CD4-positive, CD25-positive, alpha-beta regulatory T cell (primary cell): ENCODE measurements around the gene PPP2R3C. TPM values are rescaled to one million over a fixed set of nuclear protein-coding genes. Genes with fewer than 3 reads are reported as not detected.
A peak's percentile ranks its signal among the peaks of the same experiment; 100 is the strongest.
"Not testable (repeated sequence)": the region's sequence is repeated elsewhere in the genome, so short reads cannot be mapped to it uniquely, and the experiment has no call there.

Source experiments
- ATAC-seq, 2 donors: fragments of 150-1000 bp; cut with Tn5 transposase; one replicate each; pipeline ENCODE4 v1.10.0; 2021; ENCODE audit warnings: low read depth in 2 of 2, moderate number of reproducible peaks in 2 of 2, moderate library complexity in 1 of 2
- DNase-seq, 3 donors: peaks; one replicate each; pipeline versions ENCODE4 v3.0.0 to v3.0.0-alpha.2; 2012 to 2022; ENCODE audit warnings: mixed read lengths in 1 of 3
- H3K27ac ChIP-seq: one replicate; pipeline ENCODE4 v1.7.0; 2013; ENCODE audit warnings: mild to moderate bottlenecking, low read length; ENCODE audit not compliant: insufficient read depth, poor library complexity, severe bottlenecking
- H3K27me3 ChIP-seq: one replicate; pipeline ENCODE4 v1.7.0; 2013; ENCODE audit warnings: low read length; ENCODE audit not compliant: control insufficient read depth, insufficient read depth
- H3K36me3 ChIP-seq: one replicate; pipeline ENCODE4 v1.7.0; 2013; ENCODE audit warnings: mild to moderate bottlenecking, low read length, moderate library complexity; ENCODE audit not compliant: control insufficient read depth, insufficient read depth
- H3K4me1 ChIP-seq: 2 replicates; pipeline ENCODE4 v1.7.0; 2013; ENCODE audit warnings: mild to moderate bottlenecking, low read length; ENCODE audit not compliant: insufficient read depth, control insufficient read depth, poor library complexity, severe bottlenecking
- H3K4me3 ChIP-seq: one replicate; pipeline ENCODE4 v1.7.0; 2013; ENCODE audit warnings: low read depth, mild to moderate bottlenecking, low read length, moderate library complexity
- H3K9me3 ChIP-seq, 2 experiments: 1 replicate in 1 of 2; 2 replicates in 1 of 2; pipeline ENCODE4 v1.7.0; 2013; ENCODE audit warnings: low read length in 2 of 2, mild to moderate bottlenecking in 1 of 2, moderate library complexity in 1 of 2; ENCODE audit not compliant: control insufficient read depth in 2 of 2
- H3K27ac Mint-ChIP-seq, 3 donors: one replicate each; pipeline ENCODE4 v1.8.0; 2020 to 2022; ENCODE audit warnings: mild to moderate bottlenecking in 3 of 3, mixed read lengths in 3 of 3, moderate library complexity in 2 of 3
- H3K27me3 Mint-ChIP-seq: one replicate; pipeline ENCODE4 v1.8.0; 2022; ENCODE audit warnings: mild to moderate bottlenecking, mixed read lengths
- H3K36me3 Mint-ChIP-seq: one replicate; pipeline ENCODE4 v1.8.0; 2020; ENCODE audit warnings: mixed read lengths
- H3K4me1 Mint-ChIP-seq, 4 donors: one replicate each; pipeline ENCODE4 v1.8.0; 2020 to 2022; ENCODE audit warnings: mixed read lengths in 4 of 4, mild to moderate bottlenecking in 1 of 4
- H3K4me3 Mint-ChIP-seq, 4 donors: one replicate each; pipeline ENCODE4 v1.8.0; 2020 to 2022; ENCODE audit warnings: mild to moderate bottlenecking in 4 of 4, mixed read lengths in 4 of 4, moderate library complexity in 3 of 4
- H3K9me3 Mint-ChIP-seq, 7 donors: one replicate each; pipeline ENCODE4 v1.8.0; 2020 to 2022; ENCODE audit warnings: mixed read lengths in 7 of 7, mild to moderate bottlenecking in 3 of 7, moderate library complexity in 2 of 7
- polyA plus RNA-seq, 4 donors: library from polyadenylated mRNA; unstranded; fragments of 300-500 nt; fragmentation: Illumina TruSeq; gene quantifications; one replicate each; pipeline ENCODE4 v1.2.3, GENCODE V29; 2021
- total RNA-seq: library from RNA; stranded (reverse); gene quantifications from one replicate; pipeline ENCODE4 v1.2.3, GENCODE V29; 2022

PPP2R3C gene
- total and polyA plus RNA-seq, 5 donors from 2014 or later: 52.6 to 100 (median 83.7) TPM

GRCh38 chr14:35158491-35158890 is 36.7 kb upstream of the PPP2R3C start:
- no peak overlapping the region for H3K27ac Mint-ChIP-seq
- Histone ChIP-seq H3K4me3 (no peak overlapping the region), H3K27me3 (no peaks in the 10 kb centered on the region), H3K36me3 (peaks cover 21% of the 10 kb centered on the region), H3K4me1 (peaks cover 19% of the 10 kb centered on the region), H3K9me3 (no peaks in the 10 kb centered on the region), H3K27ac (no peak overlapping the region)
- no peaks in the 10 kb centered on the region for H3K27me3 Mint-ChIP-seq
- H3K9me3 Mint-ChIP-seq: no peaks in the 10 kb centered on the region
- peaks cover 44 to 56% (median 49%) of the 10 kb centered on the region in 4 donors for H3K4me1 Mint-ChIP-seq
- DNase-seq (no peak), ATAC-seq (no peak)
- no peak overlapping the region for H3K4me3 Mint-ChIP-seq
- peaks cover 28% of the 10 kb centered on the region for H3K36me3 Mint-ChIP-seq

- Histone ChIP-seq H3K36me3 (peaks cover 21% of the 10 kb centered on the region), H3K27me3 (no peaks in the 10 kb centered on the region), H3K9me3 (no peaks in the 10 kb centered on the region), H3K27ac (no peak overlapping the region), H3K4me3 (peak overlapping the region; percentile 13), H3K4me1 (peaks cover 14% of the 10 kb centered on the region)
- Mint-ChIP-seq H3K27me3 (no peaks in the 10 kb centered on the region), H3K36me3 (peaks cover 42% of the 10 kb centered on the region), H3K27ac (peak overlapping the region; percentile 37 to 86 (median 74)), H3K9me3 (no peaks in the 10 kb centered on the region), H3K4me1 (peaks cover 39 to 48% (median 43%) of the 10 kb centered on the region in 4 donors), H3K4me3 (peak overlapping the region; percentile 10 to 50 (median 16))
- no peak for ATAC-seq
- DNase-seq: no peak
Observed at GRCh38 chr14:35155962-35156361, 34.2 kb upstream of the PPP2R3C start.

- Mint-ChIP-seq H3K27ac (peak overlapping the region in 1 of 3 donors; percentile 36), H3K9me3 (no peaks in the 10 kb centered on the region), H3K36me3 (peaks cover 41% of the 10 kb centered on the region), H3K4me3 (no peak overlapping the region), H3K27me3 (no peaks in the 10 kb centered on the region), H3K4me1 (peaks cover 28 to 38% (median 36%) of the 10 kb centered on the region in 4 donors)
- Histone ChIP-seq H3K4me1 (peaks cover 14% of the 10 kb centered on the region), H3K9me3 (no peaks in the 10 kb centered on the region), H3K36me3 (peaks cover 19% of the 10 kb centered on the region), H3K27me3 (no peaks in the 10 kb centered on the region), H3K4me3 (no peak overlapping the region), H3K27ac (no peak overlapping the region)
- ATAC-seq: no peak
- DNase-seq: no peak
Observed at GRCh38 chr14:35154016-35154415, 32.2 kb upstream of the PPP2R3C start.

- not testable (repeated sequence) for H3K27me3 Mint-ChIP-seq, H3K4me3 Mint-ChIP-seq, H3K27me3 ChIP-seq, H3K27ac Mint-ChIP-seq, ATAC-seq, DNase-seq, H3K27ac ChIP-seq, H3K4me3 ChIP-seq, H3K9me3 ChIP-seq, H3K9me3 Mint-ChIP-seq
- Histone ChIP-seq H3K36me3 (peaks cover 11% of the 10 kb centered on the region), H3K4me1 (peaks cover 14% of the 10 kb centered on the region)
- H3K36me3 Mint-ChIP-seq: peaks cover 43% of the 10 kb centered on the region
- peaks cover 33 to 40% (median 34%) of the 10 kb centered on the region in 4 donors for H3K4me1 Mint-ChIP-seq
Observed at GRCh38 chr14:35152531-35152930, 30.7 kb upstream of the PPP2R3C start.

- Histone ChIP-seq H3K36me3 (peaks cover 17% of the 10 kb centered on the region), H3K27me3 (no peaks in the 10 kb centered on the region), H3K9me3 (no peaks in the 10 kb centered on the region), H3K27ac (no peak overlapping the region), H3K4me3 (no peak overlapping the region), H3K4me1 (no peaks in the 10 kb centered on the region)
- Mint-ChIP-seq H3K27me3 (no peaks in the 10 kb centered on the region), H3K36me3 (peaks cover 40% of the 10 kb centered on the region), H3K9me3 (no peaks in the 10 kb centered on the region), H3K27ac (peak overlapping the region in 1 of 3 donors; percentile 10), H3K4me3 (no peak overlapping the region), H3K4me1 (peaks cover 19 to 26% (median 21%) of the 10 kb centered on the region in 4 donors)
- ATAC-seq: no peak
- no peak for DNase-seq
Observed at GRCh38 chr14:35149239-35149638, 27.4 kb upstream of the PPP2R3C start.

GRCh38 chr14:35147711-35148110 is 25.9 kb upstream of the PPP2R3C start:
- H3K27ac ChIP-seq: no peak overlapping the region
- H3K36me3 ChIP-seq: peaks cover 21% of the 10 kb centered on the region
- H3K4me3 Mint-ChIP-seq: no peak overlapping the region
- H3K9me3 Mint-ChIP-seq: no peaks in the 10 kb centered on the region
- H3K4me3 ChIP-seq: no peak overlapping the region
- DNase-seq: no peak
- H3K27me3 Mint-ChIP-seq: no peaks in the 10 kb centered on the region
- no peak for ATAC-seq
- no peaks in the 10 kb centered on the region for H3K9me3 ChIP-seq
- H3K4me1 ChIP-seq: no peaks in the 10 kb centered on the region
- H3K36me3 Mint-ChIP-seq: peaks cover 34% of the 10 kb centered on the region
- peaks cover 15 to 24% (median 17%) of the 10 kb centered on the region in 4 donors for H3K4me1 Mint-ChIP-seq
- no peaks in the 10 kb centered on the region for H3K27me3 ChIP-seq
- no peak overlapping the region for H3K27ac Mint-ChIP-seq

- Mint-ChIP-seq H3K4me1 (peaks cover 15 to 24% (median 17%) of the 10 kb centered on the region in 4 donors), H3K4me3 (no peak overlapping the region), H3K27ac (no peak overlapping the region), H3K9me3 (no peaks in the 10 kb centered on the region), H3K36me3 (peaks cover 34% of the 10 kb centered on the region), H3K27me3 (no peaks in the 10 kb centered on the region)
- DNase-seq (no peak), ATAC-seq (no peak)
- Histone ChIP-seq H3K4me3 (no peak overlapping the region), H3K36me3 (peaks cover 23% of the 10 kb centered on the region), H3K4me1 (no peaks in the 10 kb centered on the region), H3K27me3 (no peaks in the 10 kb centered on the region), H3K27ac (no peak overlapping the region), H3K9me3 (no peaks in the 10 kb centered on the region)
Observed at GRCh38 chr14:35147186-35147585, 25.4 kb upstream of the PPP2R3C start.

GRCh38 chr14:35146711-35147149 is 24.9 kb upstream of the PPP2R3C start:
- ATAC-seq (no peak), DNase-seq (no peak)
- Histone ChIP-seq H3K27ac (no peak overlapping the region), H3K27me3 (no peaks in the 10 kb centered on the region), H3K4me1 (no peaks in the 10 kb centered on the region), H3K36me3 (peaks cover 25% of the 10 kb centered on the region), H3K4me3 (no peak overlapping the region), H3K9me3 (no peaks in the 10 kb centered on the region)
- Mint-ChIP-seq H3K4me1 (peaks cover 15 to 24% (median 17%) of the 10 kb centered on the region in 4 donors), H3K9me3 (no peaks in the 10 kb centered on the region), H3K27ac (no peak overlapping the region), H3K4me3 (no peak overlapping the region), H3K36me3 (peaks cover 30% of the 10 kb centered on the region), H3K27me3 (no peaks in the 10 kb centered on the region)
